DMS 273 treated with DMSO at 0.1 percent for 48 hours (cell line): ENCODE data around the gene HORMAD1.
"Not testable (repeated sequence)": the region's sequence is repeated elsewhere in the genome, so short reads cannot be mapped to it uniquely, and the experiment has no call there.

Experiments used
- DNase-seq: peaks from one replicate; lab custom pipeline; 2025; lab: John Stamatoyannopoulos, UW

Gene HORMAD1, protein sequence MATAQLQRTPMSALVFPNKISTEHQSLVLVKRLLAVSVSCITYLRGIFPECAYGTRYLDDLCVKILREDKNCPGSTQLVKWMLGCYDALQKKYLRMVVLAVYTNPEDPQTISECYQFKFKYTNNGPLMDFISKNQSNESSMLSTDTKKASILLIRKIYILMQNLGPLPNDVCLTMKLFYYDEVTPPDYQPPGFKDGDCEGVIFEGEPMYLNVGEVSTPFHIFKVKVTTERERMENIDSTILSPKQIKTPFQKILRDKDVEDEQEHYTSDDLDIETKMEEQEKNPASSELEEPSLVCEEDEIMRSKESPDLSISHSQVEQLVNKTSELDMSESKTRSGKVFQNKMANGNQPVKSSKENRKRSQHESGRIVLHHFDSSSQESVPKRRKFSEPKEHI

DNA sequence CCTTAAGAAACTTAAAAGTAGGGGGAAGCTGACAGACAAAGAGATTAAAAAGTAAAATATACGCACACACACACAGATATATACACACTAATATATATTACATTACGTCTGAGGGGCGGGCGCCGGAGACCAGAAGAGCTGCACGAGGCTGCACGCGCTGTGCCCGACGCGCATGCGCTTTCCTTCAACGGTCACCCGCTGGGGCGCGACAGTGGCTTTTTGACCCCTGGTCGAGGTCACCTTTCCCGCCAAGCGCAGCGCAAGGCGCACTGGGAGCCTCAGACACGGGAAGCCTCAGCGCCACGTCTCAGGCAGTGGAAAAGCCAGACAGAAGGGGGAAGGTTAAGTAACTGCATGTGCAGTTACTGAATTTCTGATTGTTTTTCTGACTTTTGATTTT lies at the start of gene HORMAD1:
TSS of gene HORMAD1 (minus strand) at position 193 of the 400 bp plus-strand sequence. CDS start 1,390 bp downstream, outside the sequence.
- DNase-seq: no peak

DNA sequence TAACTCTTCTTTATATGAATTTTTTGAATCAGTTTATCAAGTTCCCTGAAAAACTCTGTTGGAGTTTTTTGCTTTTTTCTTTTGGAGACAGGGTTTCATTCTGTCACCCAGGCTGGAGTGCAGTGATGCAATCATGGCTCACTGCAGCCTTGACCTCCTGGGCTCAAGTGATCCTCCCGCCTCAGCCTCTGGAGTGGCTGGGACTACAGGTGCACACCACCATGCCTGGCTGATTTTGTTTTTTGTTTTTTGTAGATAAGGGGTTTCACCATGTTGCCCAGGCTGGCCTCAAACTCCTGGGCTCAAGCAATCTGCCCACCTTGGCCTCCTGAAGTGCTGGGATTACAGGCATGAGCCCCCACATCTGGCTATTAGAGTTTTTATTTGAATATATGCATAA lies 47.0 kb upstream of the HORMAD1 start:
- not testable (repeated sequence) for DNase-seq

DNA sequence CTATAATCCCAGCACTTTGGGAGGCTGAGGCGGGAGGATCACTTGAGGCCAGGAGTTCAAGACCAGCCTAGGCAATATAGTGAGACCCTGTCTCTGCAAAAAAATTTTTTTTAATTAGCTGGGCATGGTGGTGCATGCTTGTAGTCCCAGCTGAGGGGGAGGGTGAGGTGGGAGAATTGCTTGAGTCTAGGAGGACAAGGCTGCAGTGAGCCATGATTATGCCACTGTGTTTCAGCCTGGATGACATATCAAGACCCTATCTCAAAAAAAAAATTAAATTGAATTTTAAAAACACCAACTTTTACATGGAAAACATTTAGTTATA lies 45.2 kb upstream of the HORMAD1 start:
- not testable (repeated sequence) for DNase-seq

DNA sequence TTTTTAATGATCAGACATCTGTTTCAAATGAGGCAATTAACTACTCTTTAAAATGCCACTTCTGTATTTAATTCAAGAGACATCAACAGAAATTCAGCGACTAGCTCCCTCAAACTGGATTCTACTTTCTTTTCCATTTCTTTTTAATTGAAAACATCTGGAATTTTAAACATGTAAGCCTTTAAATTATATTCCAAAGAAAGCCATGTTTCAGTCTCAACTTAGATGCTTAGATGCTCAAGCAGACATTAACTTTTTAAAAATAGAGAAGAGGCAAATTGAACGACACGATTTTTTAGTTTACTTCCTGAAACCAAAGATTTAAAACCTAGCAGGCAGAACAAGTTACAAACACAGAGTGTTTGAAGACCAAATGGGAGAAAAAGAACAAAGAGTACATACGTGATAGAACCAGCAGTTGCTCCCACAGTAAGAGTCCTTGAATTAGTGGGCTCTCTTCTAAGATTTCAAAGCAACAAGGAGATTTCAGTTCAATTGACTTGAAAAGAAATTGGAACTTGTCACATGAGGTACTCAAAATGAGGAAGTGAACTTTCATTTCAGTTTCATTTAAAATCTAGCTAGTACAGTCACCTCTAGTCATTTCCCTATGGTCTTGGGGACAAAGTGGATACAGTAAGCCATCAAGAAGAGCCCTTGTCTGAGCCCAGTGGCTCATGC lies 44.7 kb upstream of the HORMAD1 start, which contains the start of gene CTSS:
TSS of gene CTSS (minus strand) at position 483 of the 681 bp plus-strand sequence. CDS start 1,015 bp downstream, outside the sequence.
- DNase-seq: no peak

DNA sequence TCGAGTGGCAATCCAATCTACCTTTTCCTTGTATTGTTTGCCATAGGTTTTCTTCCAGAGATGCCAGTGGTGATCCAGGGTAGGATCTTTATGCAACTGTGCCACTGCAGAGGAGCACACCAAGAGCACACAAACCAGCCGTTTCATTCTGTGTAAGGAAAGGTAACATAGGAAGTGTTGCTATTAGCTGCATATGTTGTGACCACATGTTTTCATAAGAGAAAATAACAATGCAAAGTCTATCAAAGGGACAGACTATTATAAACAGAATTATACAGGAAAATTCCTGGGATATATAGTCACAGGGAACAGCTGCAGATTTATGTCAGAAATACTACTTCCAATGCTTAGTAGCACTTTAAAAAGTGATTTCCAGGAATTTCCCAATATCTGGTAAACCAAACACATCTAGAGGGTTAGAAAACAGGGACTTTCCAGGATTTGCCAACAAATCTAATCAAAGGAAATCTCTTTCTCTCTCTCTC lies 44.0 kb upstream of the HORMAD1 start:
- no peak for DNase-seq

DNA sequence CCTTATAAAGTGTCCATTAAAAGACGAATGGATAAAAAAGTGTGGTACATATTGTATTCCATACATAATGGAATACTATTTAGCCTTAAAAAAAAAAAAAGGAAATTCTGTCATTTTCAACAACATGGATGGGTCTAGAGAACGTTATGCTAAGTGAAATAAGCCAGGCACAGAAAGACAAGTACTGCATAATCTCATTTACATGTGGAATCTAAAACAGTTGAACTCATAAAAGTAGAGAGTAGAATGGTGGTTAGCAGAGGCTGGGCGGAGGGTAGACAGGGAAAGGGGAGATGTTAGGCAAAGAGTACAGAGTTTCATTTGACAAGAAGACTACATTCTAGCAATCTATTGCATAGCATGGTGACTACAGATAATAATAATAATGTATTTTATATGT lies 42.3 kb upstream of the HORMAD1 start:
- DNase-seq: no peak

DNA sequence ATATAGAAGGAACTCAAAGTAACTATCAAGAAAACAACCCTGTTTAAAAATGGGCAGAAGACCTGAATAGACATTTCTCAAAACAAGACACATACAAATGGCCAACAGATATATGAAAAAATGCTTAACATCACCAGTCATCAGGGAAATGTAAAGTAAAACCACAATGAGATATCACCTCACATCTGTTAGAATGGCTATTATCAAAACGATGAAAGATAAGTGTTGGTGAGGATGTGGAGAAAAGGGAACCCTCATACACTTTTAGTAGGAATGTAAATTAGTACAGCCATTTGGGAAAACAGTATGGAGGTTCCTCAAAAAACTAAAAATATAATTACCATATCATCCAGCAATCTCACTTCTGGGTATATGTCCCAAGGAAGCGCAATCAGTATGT lies 41.9 kb upstream of the HORMAD1 start:
- no peak for DNase-seq

DNA sequence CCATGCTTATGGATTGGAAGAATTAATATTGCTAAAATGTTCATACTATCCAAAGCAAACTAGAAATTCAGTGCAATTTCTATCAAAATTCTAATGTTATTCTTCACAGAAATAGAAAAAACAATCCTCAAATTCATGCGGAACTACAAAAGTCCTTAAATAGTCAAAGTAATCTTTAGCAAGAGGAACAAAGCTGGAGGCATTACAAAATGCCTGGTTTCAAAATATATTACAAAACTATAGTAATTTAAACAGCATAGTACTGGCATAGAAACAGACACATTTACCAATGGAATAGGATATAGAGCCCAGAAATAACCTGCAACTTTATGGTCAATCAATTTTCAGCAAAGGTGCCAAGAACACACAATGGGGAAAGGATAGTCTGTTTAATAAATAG lies 41.1 kb upstream of the HORMAD1 start:
- DNase-seq: no peak

DNA sequence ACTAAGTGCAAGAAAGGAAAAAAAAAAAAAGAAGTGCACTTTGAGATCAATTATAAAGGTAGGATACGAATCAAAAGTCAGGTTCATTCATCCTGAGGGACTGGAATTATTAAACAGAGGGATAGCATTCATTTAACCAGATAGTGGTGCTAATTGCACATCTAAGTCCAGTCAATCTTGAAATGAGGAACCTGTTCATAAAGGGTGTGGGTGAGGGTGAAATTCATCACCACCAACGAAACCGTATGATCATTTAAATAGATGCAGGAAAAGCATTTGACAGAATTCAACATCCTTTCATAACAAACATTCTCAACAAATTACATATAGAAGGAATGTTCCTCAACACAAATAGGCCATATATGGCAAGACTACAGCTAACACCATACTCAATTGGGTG lies 39.3 kb upstream of the HORMAD1 start:
- no peak for DNase-seq

DNA sequence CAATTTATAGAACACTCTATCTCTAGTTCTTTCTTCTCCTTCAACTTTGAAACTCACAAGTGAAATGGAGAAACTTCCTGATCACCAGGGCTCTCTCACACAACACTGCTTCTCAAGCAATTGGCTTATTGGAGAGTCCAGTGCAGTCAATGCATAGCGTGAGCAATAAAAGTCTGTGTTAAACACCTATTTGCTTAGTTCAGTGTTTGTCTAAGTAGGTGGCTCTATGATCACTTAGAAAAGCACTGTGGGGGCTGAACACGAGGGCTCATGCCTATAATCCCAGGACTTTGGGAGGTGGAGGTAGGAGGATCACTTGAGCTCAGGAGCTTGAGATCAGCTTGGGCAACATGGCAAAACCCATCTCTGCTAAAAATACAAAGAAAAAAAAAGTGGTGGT lies 32.7 kb upstream of the HORMAD1 start:
- no peak for DNase-seq

DNA sequence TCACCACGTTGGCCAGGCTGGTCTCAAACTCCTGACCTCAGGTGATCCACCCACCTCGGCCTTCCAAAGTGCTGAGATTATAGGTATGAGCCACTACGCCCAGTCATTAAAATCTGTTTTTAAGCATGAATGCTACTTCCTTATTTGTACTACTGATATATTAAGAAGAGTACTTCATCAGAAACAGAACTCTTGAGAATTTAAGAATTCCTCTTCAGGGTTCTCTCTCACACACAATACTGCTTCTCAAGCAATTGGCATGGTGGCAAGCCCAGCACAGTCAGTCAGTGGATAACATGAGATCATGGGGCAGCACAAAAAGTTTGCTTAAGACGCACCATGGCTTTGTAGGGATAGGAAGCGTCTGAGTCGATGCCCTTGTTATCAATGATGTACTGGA lies 30.7 kb upstream of the HORMAD1 start:
- DNase-seq: no peak

DNA sequence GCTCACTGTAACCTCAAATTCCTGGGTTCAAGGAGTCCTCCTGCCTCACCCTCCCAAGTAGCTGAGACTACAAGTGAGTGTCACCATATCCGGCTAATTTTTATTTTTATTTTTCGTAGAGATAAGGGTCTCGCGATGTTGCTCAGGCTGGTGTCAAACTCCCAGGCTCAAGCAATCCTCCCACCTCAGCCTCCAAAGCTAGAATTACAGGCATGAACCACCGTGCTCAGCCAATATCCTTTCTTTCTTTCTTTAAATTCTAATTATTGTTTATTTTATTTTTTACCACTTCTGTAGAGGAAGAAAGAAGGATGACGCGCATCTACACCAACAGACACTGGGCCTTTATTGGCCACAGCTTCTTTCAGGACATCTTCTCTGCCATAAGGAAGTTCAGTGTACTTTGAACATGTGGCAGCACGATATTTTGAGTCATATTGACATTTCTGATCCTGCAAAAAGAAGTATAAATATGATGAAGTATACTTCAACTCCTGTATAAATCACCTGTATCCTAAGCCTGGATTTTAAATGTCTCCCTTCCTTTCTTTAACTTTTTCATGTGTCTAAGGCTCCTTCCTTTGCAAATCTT lies 29.1 kb upstream of the HORMAD1 start:
- DNase-seq: no peak

DNA sequence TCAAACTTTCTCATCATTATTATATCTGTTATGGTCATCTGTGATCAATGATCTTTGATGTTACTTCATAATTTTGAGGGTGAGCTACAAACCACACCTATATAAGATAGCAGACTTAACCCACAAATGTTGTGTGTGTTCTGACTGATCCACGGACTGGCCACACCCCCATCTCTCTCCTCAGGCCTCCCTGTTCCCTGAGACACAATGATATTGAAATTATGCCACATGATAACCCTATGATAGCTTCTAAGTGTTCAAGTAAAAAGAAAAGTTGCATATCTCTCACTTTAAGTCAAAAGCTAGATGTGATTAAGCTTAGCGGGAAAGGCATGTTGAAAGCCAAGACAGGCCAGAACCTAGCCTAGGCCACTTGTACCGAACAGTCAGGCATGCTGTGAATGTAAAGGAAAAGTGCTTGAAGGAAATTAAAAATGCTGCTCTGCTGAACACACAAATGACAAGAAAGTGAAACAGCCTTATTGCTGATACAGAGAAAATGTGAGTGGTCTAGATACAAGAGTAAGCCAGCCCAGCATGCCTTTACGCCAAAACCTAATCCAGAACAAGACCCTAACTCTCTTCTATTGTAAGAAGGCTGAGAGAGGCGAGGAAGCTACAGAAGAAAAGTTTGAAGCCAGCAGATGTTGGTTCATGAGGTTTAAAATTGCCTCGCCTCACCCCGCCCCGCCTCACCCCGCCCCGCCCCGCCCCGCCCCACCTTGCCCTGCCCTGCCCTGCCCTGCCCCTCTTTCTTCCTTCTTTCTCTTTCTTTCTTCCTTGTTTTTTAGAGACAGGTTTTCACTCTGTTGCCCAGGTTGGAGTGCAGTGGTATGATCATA lies 28.4 kb upstream of the HORMAD1 start:
- no peak for DNase-seq

DNA sequence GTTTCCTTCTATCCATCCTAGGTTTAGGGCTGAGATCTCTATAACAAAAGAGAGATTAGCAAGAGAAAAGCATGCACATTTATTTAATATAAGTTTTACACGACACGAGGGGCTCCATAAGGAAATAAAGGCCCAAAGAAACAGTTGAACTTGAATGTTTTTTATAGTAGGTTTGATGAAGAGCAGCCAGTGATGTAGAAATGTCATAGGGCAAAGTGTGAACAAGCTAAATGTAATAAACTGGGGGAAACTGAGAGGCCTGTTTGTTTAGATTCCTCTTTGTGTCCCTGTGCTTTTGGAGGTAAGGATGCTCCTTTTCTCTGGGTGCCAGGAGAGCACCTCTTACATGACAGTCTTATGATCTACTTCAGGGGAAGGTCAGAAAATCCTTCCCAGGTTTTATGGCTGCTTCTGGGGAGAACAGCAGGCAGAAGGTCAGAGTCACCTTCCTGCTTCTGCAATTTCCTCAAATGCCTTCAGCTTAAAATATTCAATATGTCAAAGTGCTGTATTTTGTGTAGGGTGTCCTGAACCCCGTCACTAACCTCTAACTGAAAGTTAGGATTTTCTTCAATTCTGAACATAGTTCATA lies 9.5 kb upstream of the HORMAD1 start:
- DNase-seq: no peak

DNA sequence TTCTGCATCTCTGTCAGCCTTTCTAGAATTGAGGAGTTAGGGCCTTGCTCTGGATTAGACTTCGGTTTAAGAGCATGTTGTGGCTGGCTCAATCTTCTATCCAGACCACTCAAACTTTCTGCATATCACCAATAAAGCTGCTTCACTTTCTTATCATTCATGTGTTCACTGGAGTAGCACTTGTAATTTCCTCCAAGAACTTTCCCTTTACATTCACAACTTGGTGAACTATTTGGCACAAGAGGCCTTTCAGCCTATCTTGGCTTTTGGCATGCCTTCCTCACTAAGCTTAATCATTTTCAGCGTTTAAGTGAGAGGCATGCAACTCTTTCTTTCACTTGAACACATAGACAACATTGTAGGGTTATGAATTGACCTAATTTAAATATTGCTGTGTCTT lies 3.6 kb upstream of the HORMAD1 start:
- DNase-seq: no peak

DNA sequence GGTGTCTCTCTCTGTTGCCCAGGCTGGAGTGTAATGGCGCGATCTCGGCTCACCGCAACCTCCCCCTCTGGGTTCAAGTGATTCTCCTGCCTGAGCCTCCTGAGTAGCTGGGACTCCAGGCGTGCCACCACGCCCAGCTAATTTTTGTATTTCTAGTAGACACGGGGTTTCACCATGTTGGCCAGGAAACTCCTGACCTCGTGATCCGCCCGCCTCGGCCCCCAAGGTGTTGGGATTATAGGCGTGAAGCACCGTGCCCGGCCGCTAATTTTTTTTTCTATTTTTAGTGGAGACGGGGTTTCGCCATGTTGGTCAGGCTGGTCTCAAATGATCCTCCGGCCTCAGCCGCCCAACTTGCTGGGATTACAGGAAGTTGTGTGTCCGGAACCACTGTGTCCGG lies 597 bp downstream of the HORMAD1 start:
- no peak for DNase-seq

DNA sequence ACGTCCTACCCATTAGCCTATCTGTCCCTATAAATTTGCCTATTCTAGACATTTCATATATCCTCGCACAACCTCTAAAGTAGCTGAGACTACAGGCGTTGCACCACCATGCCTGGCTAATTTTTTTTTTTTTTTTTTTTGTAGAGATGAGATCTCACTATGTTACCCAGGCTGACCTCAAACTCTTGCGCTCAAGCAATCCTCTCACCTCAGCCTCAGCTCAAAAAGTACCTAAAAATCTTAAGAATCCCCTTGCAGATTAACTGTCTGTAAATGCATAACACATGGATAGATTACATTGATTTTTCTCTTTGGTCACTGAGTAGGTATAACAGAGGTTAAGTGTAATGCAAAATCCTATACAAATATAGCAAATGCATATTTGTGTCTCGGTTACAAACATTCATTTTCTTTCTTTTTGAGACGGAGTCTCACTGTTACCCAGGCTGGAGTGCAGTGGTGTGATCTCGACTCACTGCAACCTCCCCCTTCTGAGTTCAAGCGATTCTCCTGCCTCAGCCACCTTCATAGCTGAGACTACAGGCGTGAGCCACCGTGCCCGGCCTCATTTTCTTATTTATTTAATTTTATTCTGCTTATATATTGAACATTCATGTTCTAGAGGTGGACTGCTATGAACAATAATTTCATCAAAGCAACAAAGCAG lies 2.3 kb downstream of the HORMAD1 start:
- DNase-seq: no peak

DNA sequence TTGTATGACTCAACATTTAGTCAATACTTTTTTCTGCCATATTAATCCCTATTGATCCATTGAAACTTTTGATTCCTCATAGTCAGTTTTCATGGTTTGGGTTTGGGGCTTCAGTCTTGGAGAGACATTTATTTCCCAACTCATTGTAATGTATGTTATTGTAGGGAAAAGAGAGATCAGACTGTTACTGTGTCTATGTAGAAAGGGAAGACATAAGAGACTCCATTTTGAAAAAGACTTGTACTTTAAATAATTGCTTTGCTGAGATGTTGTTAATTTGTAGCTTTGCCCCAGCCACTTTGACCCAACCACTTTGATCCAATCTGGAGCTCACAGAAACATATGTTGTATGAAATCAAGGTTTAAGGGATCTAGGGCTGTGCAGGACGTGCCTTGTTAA lies 11.7 kb downstream of the HORMAD1 start:
- DNase-seq: not testable (repeated sequence)

DNA sequence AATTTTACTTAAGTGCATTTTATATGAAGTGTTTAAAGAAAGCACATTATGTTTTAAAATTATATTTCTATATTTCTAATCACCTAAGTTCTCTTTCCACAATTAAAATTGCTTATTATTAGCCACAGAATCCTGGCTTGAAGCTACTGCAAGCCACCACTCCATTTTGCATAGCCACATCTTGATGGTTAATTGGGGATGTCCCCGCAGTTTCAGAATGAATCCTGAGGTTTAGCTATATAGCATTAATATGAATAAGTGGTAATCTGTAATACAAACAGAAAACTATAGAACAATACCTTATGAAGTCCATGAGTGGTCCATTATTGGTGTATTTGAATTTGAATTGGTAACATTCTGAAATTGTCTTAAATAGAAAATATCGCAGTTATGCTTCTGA lies 12.1 kb downstream of the HORMAD1 start:
- DNase-seq: no peak

DNA sequence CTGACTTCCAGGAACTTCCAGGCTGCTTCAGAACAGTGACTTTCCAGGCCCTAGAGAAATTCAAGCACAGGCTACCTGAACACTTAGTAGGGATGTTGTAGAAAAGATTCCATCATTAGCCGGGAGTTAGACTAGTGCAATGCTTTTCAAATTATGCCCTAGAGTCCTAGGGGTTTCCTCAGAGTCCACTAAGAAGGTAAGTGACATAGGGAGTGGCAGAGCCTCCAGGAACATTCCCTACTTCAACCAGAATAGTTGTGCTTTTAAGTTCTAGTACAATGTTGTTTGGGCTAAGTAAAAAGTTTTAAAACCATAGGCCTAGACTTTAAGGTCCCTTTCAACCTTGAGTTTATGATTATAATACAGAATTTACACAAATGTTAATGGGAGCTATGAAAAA lies 14.6 kb downstream of the HORMAD1 start:
- no peak for DNase-seq

DNA sequence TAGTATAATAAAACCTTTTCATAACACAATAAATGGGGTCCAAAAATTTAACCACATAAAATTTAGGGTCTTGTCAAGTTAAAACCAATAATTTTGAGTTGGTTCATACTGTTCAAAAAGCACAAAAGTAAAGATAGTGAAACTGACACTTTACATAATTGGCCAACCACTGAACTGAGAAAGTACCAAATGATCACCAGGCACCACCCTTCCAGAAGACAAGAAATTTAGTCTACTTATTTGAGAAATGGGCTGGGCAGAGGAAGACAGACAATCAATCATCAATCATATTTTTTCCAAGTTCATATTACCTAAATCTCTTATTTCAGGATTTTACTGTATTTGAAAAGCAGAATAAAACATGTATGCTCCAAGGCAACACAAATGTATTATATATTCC lies 17.3 kb downstream of the HORMAD1 start:
- no peak for DNase-seq
